Umbilical cord (tissue), 2 donors: ENCODE measurements around the gene SULT4A1. TPM values are rescaled to one million over a fixed set of nuclear protein-coding genes. Genes with fewer than 3 reads are reported as not detected.

Experiments
- DNase-seq: peaks from one replicate; pipeline ENCODE4 v3.0.0-alpha.2; 2015; ENCODE audit warnings: low spot score
- total RNA-seq: library from RNA; depleted of rRNA; stranded (reverse); fragments of >200 nt; gene quantifications from one replicate; pipeline ENCODE4 v1.2.3, GENCODE V29; 2014; ENCODE audit warnings: low replicate concordance; ENCODE audit not compliant: insufficient read depth

The SULT4A1 gene
- total RNA-seq, 1 donor from 2014 or later, result 3.4 TPM

DNA sequence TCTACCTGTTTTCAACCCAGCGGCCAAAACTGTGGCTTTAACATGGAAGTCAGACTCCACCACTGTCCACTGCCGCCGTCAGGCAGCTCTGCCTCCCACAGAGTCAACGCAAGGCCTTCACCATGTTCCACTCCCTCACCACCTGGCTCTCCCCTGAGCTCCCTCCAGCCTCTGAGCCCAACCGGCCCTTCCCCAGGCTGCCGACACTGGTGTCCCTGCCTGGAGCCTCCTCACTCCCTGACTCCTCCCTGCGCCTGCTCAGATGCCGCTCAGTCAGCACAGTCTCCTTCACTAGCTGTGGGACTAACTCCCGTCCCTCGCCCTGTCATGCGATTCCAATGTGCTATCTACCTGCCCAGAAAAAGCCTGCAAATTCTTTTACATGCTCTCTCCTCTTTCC lies 16.3 kb downstream of the SULT4A1 start:
- DNase-seq, result no peak

DNA sequence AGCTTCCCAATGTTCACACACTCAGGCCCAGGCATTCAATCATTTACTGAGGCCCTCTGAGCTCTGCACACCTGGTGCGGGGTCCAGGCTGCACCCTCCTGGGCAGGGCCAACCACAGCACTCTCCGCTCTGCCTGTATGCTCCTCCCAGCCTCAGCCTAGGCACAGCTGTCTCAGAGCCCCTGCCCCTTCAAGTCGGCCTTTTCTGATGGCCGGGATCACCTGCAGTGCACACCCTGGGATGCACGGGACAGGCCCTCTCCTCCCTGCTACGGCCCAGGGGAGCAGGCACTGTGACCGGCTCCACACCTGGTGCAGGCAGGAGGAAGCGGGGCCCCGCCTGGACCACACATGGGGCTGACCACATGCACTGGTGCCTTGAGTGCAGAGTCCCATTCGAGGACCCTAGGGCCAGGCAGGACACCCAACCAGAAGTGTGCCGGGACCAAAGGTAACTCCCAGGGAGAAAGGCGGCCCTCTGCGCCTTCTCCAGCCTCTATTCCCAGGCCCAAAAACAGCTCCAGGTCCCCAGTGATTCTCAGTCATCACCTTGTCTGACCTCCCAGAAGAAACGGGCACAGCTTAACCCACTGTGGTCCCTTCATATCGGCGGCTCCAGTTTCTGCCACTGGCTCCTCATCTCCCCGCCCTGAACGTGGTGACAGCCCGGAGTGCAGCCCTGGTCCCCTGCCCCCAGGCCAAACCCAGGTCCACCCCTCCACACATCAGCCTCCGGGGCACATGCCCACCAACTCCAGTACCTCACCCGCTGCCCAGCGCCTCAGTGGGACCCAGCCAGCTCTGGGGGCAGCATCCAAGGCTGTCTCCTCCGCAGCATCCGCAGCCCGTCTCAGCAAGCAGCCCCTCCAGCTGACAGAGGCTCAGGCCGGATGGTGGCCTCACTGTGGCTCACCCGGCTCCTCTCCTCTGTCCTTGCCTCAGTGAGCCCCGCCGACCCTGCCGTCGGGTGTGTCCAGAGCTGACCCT lies 17.5 kb downstream of the SULT4A1 start:
- DNase-seq, result no peak

DNA sequence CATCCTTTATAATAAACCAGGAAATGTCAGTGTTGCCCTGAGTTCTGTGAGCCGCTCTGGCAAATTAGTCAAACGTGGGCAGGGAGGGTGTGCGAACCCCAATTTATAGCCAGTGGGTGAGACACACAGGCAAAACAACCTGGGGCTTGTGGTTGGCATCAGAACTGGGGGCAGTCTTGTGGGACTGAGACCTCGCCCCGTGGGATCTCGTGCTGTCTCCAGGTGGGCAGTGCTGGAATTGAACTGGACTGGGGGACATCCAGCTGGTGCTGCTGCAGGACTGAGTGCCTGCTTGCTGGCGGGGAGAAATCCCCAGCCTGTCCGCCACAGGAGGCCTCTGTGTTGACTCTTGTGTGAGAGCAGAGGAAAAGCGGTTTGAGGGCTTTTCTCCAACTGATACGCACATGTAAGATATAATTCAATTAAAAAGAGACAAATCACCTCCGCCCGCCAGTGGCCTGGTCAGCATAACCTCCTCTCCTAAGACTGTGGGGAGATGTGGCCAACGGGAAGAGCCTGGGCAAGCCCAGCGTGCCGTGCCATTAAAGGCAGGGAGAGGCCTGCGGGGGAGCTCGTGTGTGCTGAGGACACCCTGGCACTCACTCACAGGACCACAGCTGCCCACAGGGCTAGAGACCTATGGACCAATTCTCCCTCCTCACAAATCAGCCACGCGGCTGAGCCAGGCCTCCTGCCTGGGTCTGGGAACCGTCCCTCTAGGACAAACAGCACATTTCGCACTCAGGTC lies 18.4 kb downstream of the SULT4A1 start:
- DNase-seq, result no peak

DNA sequence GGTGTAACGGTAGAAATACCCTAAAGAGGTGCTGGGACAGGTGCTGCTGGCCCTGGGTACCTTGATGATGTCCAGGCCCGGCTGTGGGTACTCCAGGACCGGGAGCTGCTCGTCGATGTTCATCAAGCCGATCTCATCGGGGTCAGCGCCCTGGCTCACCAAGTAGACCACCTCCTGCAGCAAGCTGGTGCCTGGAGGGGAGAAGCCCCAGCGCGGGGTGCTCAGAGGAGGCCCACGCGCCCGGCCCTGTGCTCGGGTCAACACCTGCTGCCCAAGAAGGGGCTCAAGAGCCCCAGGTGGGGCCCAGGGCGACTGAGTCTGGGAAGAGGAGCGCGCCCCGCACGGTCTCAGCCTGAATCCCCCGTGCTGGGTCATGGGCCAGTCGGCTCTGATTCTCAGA lies 20.6 kb downstream of the SULT4A1 start:
- DNase-seq, result no peak

DNA sequence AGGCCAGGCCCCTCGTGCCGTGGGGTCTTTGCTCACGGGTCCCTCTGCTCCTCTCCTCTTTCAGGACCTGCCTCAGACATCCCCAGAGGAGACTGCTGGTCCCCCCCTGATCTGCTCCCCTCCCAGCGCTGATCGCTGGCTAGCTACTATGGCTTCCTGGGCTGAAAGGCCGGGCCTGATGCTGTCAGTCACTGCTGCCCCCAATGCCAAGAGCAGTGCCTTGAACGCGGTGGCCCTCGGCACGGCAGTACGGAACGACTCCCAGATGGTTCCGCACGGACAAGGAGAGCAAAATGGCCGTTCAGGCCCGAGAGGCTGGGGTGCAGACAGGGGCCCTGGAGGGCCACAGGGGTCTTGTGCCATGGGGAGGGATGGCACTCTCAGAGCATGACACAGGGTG lies 21.5 kb downstream of the SULT4A1 start:
- no peak for DNase-seq

DNA sequence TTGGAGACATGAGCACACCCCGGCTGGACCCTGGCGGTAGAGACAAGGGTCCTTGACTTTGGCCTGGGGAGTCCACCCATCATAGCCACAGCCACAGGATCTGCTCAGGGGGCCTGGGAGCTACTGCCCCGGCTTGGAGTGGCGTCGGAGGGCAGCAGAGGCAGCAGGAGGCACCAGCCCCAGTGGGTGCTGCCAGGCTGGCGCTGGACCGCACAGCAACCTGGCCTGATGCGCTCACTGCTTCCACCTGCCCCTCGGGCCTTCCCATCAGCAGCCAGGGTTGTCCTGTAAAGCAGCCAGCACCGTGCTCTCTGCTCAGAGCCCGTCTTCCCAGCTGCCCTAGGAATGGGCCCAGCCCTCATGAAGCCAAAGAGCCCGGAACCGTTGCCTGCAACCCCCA lies 21.9 kb downstream of the SULT4A1 start:
- DNase-seq, result no peak

DNA sequence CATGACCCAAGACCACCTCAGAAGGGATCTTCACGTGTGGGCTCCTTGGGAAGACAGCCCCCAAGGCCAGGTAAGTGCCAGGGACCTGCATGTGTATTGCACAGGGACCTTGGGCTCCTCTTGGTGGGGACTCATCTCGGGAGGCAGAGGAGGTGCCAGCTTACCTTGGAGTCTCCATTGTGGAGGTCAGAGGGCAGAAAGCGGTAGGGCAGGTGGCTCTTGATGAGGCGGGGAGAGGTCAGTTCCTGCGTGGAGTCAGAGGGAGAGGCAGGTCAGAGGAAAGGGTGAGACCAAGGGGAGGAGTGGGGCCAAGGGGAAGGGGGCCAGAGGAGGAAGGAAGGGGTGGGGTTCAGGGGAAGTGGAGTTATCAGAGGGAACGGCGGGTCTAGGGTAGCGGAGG lies 22.5 kb downstream of the SULT4A1 start:
- no peak for DNase-seq

DNA sequence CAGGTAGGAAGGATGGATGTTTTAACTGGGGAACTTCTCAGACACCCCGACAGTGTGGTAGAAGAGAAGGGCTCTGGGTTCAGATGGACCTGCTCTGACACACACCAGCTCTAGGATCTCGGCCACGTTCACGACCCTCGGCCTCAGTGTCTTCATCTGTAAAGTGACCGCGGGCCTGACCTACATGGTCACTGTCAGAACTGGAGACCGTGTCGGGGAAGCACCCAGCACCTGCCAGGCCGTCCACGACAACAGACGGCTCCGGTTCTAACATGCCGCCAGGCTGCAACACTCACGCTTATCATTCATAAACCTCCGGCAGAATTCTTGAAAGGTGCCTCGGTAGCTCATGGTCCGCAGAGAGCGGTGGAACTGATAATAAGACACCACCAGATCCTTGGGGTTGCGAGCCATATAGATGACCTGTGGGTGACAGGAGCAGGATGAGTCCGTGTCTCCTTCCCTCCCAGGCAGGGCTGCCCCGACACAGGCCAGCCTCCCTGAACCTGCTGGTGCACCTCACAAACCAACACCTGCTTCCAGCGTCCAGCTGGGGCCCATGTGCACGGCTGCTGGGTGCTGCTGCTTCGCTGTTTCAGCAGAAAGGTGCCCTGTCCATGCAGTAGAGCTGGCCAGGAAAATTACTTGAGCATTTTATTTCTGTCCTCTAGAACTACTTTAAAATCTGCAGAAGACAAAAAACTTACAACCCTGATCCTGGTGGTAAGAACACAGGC lies 23.6 kb downstream of the SULT4A1 start:
- DNase-seq, result no peak

DNA sequence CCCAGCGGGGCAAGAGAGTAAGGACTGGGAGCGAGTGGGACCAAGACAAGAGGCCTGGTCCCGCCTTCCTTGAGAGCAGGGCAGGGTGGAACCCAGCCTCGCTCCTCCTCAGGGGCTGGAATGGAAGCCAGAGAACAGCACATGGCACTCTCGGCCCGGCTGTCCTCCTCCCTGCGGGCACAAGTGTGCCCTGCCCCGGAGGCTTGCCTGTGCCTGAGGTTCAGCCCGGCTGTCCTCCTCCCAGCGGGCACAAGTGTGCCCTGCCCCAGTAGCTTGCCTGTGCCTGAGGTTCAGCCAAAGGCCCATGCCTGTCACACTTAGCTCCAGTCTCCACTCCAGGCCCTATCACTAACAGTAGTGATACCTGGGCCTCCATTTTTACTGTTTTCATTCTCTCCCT lies 24.2 kb downstream of the SULT4A1 start:
- no peak for DNase-seq

DNA sequence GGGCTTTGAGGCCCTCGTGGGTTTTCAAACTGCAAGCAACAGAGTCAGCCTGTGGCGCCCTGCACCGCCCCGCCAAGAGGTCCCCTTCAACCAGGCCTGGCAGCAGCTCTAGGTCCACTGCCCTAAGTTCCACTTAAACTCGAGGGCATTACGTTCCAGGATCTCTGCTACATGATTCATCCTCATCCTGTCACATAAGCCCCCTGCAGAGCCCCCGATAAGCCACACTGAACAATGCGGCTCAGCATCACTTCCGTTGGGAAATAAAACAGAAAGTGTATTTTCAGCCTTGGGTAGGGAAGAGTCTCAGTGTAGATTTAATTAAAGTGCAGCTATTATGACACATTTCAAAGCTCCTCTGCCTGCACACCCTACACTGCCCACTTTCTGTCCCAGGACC lies 24.6 kb downstream of the SULT4A1 start:
- DNase-seq, result no peak

DNA sequence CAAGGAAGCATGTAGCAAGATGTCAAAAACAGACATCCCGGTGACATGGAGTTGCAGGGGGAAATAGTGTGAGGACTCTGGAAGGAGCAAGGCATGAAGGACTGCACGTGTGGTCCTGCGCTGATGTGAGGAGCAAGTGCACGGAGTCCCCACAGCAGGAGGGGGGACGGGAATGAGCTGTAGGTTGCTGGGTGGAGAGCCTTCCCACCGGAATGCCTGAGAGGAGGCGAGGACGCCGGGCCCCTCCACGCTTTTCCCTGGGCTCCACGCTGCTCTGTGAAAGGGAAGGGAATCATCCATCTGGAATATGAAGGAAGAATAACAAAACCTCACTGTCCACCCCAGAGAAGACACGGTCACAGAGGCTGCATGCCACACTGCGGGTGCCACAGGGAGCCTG lies 26.6 kb downstream of the SULT4A1 start:
- no peak for DNase-seq

DNA sequence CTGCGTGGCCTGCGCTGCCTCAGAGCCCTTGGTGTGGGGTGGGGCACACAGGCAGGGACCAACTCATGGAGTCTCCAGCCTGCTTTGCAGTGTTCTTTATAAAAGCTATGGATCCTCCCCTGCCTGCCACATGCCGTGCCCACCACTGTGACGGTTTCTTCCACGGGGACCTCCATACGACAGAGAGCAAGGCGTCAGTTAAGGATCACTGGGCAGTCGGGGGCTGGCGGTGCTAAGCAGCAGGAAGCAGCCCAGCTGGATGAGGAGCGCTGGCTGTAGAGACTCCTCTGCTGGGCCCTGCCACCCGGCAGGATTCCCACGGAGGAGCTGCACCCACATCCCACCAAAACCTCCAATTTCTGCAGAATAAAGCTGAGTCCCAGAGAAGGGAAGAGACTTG lies 27.1 kb downstream of the SULT4A1 start:
- DNase-seq, result no peak

DNA sequence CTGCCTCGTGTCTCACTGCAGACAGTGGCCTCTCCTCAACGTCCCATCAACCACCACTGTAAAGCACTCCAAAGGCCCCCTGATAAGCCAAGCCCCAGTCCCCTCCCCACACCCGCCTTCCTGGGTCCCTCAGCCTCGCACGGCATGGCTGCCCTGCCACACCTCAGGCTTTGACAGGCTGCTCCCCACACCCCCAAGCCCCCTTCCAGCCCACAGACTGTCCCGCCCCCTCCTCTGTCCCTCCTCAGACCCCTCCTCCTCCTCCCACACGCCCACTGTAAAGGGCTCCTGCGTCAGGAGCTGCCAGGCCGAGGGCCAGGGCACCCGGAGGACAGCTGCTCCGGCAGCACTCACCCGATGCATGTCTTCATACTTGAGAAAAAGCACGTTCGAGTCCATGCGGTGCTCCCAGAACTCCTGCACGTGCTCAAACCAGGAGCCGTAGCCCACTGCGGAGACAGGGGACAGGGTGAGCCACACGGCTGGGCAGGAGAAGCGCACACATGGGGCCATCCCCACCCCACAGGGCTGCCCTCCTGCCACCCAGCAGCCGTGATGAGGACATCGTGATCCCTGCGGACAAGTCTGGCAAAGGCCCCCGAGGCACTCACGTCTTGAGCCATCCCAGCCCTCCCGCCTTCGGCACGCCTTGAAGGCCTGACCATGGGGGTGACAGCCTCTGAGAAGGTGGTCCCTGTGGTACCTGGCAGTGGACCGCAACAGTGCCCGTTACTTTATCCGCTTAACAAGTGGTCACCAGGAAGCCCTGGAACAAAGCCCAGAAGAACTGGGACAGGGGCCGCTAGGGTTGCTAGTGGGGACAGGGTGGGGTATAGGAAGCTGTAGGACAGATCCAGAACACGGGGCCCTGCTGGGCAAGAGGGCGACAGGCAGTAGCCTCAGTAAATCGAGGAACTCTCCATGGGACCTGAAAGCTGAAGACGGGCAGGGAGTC lies 28.8 kb downstream of the SULT4A1 start:
- DNase-seq, result no peak

DNA sequence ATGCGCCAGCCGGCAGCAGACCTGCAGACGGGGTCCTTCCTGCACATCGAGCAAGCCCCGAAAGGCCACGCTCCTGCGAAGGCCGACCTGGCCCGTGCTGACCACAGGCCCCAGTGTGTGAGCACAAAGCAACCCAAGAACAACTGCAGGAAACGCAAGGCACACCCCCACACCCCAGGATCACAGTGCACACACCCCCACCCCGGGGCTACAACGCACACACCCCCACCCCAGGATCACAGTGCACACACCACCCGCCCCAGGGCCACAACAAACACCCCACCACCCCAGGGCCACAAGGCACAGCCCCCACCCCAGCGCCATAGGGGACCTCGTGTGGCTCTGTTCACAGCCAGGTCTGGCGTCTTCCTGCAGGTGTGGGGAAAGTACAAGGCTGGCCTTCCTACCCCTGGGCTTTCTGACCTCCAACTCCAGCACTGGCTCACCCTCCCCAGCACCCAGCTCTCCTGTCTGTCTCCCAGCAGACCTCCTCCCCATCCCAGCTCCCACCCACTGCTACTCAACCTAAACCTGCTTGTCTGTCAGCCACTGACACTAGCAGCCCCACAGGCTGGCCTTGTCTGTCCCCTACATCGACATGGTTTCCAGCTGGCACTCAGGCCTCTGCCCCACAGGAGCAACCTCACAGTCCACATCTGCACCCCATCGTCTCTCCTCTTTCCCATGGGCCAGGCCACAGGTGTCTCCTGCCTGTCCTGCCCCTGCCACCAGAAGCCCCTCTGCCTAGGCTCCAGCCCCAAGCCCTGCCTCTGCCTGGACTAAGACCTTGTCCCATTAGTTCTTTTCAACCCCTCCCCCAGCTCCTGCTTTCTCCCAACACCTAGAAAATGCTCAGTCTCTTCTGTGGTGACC lies 29.7 kb downstream of the SULT4A1 start:
- DNase-seq, result no peak

DNA sequence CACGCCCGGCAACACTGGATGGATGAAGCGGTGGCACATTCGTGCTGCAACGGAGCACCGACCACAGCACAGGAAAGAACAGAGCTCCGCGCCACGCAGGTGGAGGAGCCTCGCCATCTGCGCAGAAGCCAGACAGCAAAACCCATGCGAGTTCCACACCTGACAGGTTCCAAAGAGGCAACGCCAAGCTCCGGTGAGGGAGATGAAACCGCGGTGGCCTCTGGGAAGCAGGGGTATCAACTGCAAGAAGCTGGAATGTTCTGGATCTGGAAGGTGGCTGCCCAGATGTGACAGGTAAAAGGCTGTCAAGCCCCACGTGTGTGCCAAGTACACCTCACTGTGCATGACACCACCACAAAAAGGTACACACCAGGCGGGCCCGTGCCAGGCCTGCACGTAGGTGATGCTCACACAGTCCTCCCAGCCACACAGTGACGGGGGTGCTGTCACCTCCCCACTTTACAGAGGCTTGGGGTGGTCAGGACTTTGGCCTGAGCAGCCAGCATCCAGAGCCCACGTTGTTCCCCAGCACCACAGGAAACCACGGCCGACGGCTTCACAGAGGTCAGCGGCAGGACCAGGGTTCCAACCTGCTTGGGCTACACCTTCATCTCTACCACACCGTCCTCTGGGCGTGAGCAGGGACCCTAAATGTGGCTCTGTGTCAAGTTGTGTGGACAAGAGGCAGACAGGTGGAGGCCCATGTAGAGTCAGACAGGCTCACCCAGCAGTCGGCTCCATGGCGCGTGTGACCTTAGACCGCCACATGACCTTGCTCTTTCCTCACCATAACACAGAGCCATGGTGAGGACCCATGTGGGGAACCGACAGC lies 30.5 kb downstream of the SULT4A1 start:
- no peak for DNase-seq

DNA sequence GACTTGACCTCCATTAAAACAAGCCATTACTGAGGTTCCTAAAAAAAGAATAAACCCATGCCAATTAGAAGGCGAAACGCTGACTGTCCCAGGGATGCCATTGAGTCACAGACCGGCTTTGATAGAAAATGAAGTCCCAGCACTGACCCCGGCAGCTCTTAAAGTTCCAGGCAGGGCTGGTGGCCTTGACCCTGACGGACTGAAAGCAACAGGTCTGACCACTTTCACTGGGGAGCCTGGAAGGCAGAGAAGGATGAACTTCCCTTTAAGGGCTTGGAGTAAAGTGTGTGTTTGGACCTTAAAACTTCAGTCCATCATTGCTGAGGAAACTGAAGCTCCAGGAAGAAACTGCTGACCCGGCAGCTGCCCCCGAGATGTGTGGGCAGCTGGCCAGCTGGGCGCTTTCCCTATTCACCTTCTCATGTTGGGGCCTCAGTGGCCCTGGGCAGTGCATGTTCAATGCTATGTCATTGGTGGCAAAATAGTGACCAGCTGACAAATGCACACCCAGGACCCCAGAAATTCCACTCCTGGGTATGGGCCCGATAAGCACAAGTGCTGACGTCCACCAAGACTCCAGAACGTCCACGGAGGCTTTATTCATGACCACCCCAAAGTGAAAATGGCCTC lies 31.3 kb downstream of the SULT4A1 start:
- no peak for DNase-seq

DNA sequence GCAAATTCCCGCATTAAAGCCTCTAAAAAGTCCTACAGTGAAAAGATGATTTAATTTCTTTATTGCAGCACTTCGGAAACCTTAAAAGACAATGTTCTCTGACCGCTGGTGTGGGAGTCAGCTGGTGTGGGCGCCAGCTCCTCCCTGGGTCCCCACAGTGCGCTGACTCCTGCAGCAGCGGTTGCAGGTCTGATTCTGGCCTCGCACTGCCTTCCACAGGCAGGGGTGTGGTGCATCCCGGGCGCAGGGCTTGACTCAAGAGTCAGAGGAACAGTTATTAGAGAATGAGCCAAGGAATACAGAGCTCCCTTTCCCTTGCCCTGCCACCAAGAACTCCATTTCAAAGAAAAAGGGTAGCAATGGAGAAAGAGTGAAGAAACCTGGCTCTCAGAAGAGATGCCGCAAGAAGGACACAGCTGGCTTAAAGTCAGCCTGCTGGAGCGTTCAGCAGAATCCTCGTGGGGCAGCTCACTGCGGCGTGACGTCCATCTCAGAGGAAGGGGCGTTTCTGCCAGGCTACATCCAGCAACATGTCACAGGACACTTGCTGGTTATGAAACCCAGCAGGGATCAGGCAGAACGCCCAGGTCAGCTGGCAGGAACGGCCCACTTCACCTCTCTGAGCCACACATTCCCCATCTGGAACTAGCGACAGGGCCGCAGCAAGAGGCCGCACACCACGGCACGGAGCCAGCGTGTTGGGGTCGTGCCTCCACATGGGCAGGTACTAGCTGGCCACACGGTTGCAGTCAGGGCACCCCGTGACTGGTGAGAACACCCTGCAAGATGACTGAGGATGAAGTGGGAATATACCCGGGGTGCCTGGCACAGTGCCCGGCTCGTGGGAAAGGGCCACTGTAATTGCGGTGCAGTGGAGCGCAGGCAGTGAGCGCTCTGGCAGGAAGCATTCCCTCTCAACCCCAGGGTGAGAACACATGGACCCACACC lies 32.1 kb downstream of the SULT4A1 start:
- DNase-seq, result peak; percentile 84
